ENCODE measurements around the gene CNKSR1.
"Not testable (repeated sequence)": the region's sequence is repeated elsewhere in the genome, so short reads cannot be mapped to it uniquely, and the experiment has no call there.

CNKSR1 gene

DNA sequence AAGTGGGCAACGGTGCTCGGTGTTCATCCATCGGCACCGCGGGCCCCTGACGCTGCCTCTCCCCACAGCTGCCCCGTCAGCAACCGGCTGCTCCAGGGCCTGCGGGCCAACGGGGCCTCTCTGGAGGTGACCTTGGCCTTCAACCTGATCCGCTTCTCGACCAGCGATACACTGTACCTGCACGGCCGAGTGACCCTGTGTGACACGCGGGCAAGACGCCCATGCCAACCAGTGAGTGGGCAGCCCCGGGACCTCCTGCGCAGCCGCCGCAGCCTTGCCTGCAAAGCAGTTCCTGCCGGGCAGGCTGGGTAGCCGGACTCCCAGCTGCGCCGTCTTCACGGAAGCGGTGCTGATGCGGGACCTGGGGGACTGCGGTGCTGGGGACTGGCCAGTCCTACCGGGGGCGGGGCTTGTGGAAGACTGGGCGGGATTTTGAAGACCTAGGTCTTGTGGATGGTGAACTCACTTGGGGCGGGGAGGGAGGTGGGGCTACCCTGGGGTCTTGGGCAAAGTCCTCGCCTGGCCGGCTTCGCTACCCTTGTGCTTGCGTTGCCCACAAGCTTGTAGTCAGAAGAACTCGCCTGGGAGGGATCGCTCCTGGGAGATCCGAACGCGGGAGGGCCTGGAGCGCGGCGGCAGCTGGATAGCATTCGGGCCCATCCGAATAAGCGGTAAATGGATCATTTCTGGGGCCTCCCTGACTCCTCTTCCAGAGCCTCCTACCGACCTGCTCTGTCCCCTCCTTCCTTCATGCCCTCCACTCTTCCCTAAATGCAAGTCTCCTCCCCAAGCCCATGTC, 47.9 kb downstream of the CNKSR1 start:
- no peak for DNase-seq (ENCODE audit: low read depth, low spot score)

DNA sequence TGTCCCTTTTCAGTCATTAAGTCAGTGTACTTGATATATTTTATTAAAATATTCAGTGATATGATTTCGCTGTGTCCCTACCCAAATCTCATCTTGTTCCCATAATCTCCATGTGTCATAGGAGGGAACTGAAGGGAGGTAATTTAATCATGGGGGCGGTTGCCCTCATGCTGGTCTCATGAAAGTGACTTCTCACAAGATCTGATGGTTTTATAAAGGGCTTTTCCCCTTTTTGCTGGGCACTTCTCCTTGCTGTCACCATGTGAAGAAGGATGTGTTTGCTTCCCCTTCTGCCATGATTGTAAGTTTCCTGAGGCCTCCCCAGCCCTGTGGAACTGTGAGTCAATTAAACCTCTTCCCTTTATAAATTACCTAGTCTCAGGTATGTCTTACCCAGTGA, 53.4 kb downstream of the CNKSR1 start:
- DNase-seq (ENCODE audit: low read depth, low spot score), result not testable (repeated sequence)

DNA sequence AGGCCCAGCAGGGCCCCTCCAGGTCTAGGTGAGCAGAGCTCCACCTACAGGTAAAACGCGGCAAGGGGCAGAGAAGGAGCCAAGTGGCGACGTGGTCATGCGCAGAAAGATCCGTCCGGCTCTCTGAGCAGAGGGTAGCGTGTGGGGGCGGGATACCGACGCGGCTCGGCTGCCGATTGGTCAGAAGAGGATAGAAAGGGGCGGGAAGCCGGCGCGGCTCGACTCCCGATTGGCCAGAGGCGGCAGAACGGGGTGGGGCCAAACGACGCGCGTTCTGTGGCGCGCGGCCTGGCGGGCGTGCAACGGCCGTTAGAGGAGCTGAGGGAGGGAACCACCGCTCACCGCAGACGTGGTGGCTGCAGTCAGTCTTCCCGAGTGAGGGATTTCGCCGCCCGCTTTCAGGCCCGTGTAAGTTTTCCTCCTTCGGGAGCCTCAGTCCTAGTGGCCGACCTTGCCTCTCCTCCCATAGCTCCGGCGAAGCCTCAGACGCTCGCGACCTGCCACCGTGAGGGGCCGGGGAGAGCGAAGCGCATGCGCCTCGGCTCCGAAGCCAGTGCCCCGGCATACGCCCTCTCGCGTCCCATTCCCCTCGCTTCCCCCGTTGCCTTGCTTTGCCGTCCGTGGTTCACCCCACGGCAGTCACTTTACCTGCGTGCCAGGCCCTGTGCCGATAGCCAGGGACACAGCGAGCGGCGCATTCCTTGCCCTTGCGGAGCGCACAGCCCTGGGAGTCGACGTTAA, 56.8 kb downstream of the CNKSR1 start, which contains the start of gene CEP85:
TSS of gene CEP85 (plus strand) at position 298 of the 741 bp plus-strand sequence. CDS start 5,584 bp downstream, outside the sequence.
- peak; percentile 96 for DNase-seq (ENCODE audit: low read depth, low spot score)

DNA sequence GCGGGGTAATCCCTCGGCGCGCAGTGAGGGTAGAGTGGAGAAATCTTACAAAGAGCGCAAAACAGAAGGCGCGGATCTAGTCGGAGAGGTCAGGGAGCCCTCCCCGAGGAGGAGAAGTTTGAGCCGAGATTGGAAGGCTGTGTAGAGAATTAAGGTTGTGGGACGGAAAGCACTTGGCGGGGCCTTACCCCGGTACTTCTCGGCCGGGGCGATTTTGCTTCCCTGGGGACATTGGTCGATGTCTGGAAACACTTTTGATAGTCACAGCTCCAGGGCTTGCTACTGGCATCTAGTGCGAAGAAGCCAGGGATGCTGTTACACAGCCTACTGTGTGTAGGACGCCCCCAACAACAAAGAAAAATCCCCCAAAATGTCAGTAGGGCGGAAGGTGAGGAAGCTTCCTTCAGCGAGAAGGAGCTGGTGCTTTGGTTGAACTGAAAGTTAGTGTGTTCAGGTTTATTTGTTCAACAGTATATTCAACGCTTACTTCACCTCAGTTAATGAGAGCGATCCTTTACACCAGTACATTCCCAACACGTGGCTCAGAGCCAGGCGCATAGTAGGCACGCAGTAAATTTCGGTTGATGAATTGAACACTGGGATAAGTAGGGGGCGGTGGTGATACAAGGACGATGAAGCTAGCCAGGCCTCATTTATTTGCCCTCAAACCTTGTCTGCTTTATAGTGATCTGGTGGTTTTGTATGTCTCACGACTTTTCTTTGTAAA, 57.5 kb downstream of the CNKSR1 start:
- no peak for DNase-seq (ENCODE audit: low read depth, low spot score)

DNA sequence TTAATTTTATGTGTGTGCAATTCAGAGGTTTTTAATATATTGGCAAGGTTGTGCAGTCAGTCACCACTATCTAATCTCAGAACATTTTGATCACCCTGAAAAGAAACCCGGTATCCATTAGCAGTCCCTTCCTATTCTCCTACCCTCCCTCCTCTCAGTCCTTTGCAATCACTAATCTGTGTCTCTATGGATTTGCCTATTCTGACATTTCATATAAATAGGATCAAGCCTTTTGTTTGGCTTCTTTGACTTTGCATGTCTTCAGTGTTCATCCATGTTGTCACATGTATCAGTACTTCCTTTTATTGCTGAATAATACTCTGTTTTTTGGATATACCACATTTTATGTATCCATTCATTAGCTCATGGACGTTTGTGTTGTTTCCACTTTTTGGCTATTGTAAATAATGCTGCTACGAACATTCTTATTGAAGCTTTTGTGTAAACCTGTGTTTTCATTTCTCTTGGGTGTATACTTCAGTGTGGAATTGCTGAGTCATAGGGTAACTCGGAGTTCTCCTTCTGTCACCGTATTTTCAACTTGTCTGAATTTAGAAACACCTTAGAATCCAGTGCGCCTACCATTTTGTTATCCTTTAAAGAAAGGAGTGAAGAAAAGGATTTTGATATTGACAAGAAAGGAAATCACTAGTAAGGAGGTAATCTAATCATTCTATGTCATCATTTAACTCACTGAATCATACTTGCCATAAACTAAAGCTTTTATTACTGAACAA, 60.1 kb downstream of the CNKSR1 start:
- DNase-seq (ENCODE audit: low read depth, low spot score), result no peak
